Stimulated activated CD8-positive, alpha-beta memory T cell treated with anti-CD3 and anti-CD28 coated beads, Interleukin-7, amount 100 ng/mL, for 1 hour (primary cell): ENCODE data around the gene RNU1-3.
A peak's percentile ranks its signal among the peaks of the same experiment; 100 is the strongest.
"Not testable (repeated sequence)": the region's sequence is repeated elsewhere in the genome, so short reads cannot be mapped to it uniquely, and the experiment has no call there.

ENCODE experiments used
- DNase-seq, 2 donors: peaks; one replicate each; pipeline ENCODE4 v3.0.0-alpha.2; 2020; ENCODE audit warnings: low read depth in 2 of 2

Gene RNU1-3

GRCh38 chr1:16656574-16656973 is 10.2 kb downstream of the RNU1-3 start:
- not testable (repeated sequence) for DNase-seq

- not testable (repeated sequence) for DNase-seq
Measured at GRCh38 chr1:16651560-16651959, 15.2 kb downstream of the RNU1-3 start.

DNA sequence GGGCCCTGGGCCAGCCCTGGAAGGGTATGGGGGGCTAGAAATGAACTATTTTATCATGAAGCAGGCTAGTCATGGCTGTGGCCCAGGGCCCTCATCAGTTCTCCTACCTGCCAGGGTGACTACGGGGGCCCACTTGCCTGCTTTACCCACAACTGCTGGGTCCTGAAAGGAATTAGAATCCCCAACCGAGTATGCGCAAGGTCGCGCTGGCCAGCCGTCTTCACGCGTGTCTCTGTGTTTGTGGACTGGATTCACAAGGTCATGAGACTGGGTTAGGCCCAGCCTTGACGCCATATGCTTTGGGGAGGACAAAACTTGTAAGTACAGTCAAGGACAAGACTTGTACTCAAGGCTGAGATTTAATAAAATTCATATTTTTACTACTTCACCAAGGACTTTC is 16.8 kb downstream of the RNU1-3 start:
- not testable (repeated sequence) for DNase-seq

GRCh38 chr1:16649390-16649789 is 17.4 kb downstream of the RNU1-3 start:
- not testable (repeated sequence) for DNase-seq

DNA sequence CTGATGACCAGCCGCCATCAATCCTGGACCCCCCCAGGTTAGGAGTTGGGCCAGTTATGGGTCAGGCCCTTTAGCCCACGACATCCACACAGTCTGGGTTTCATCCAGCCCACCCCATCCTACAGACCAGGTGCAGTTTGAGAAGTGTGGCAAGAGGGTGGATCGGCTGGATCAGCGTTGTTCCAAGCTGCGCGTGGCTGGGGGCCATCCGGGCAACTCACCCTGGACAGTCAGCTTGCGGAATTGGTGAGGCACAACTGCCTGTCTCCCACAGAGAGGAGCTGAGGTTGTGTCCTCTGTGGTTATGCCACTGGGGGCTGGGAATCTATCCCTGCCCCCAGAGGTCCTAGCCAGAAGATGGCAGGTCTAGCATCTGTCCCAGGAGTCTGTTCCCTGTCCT is 18.0 kb downstream of the RNU1-3 start:
- not testable (repeated sequence) for DNase-seq

GRCh38 chr1:16648250-16648649 is 18.5 kb downstream of the RNU1-3 start:
- DNase-seq: not testable (repeated sequence)

- not testable (repeated sequence) for DNase-seq
Measured at GRCh38 chr1:16647179-16648176, 19.3 kb downstream of the RNU1-3 start.

- not testable (repeated sequence) for DNase-seq
Measured at GRCh38 chr1:16646716-16647115, 20.0 kb downstream of the RNU1-3 start.

GRCh38 chr1:16646061-16646664 is 20.6 kb downstream of the RNU1-3 start:
- DNase-seq: not testable (repeated sequence)

- DNase-seq: not testable (repeated sequence)
Measured at GRCh38 chr1:16645271-16646060, 21.3 kb downstream of the RNU1-3 start.

- DNase-seq: peak; percentile 100
Measured at GRCh38 chr1:16644482-16645270, 22.1 kb downstream of the RNU1-3 start.

DNA sequence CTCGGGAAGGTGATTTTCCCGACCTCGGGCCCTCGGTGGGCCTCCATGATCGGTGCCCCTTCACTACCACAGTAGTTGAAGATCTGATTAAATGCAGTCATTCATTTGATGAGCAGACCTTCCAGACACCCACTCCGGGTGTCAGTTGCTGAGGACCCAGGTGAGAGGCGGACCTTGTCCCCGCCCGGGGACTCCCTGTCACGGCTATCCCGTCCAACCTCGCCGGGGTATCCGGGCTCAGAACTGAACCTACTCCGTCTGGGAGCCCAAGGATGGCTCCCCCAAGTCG is 22.6 kb downstream of the RNU1-3 start:
- no peak for DNase-seq

- DNase-seq: not testable (repeated sequence)
Measured at GRCh38 chr1:16643476-16644192, 23.1 kb downstream of the RNU1-3 start.

- not testable (repeated sequence) for DNase-seq
Measured at GRCh38 chr1:16643001-16643411, 23.7 kb downstream of the RNU1-3 start.

DNA sequence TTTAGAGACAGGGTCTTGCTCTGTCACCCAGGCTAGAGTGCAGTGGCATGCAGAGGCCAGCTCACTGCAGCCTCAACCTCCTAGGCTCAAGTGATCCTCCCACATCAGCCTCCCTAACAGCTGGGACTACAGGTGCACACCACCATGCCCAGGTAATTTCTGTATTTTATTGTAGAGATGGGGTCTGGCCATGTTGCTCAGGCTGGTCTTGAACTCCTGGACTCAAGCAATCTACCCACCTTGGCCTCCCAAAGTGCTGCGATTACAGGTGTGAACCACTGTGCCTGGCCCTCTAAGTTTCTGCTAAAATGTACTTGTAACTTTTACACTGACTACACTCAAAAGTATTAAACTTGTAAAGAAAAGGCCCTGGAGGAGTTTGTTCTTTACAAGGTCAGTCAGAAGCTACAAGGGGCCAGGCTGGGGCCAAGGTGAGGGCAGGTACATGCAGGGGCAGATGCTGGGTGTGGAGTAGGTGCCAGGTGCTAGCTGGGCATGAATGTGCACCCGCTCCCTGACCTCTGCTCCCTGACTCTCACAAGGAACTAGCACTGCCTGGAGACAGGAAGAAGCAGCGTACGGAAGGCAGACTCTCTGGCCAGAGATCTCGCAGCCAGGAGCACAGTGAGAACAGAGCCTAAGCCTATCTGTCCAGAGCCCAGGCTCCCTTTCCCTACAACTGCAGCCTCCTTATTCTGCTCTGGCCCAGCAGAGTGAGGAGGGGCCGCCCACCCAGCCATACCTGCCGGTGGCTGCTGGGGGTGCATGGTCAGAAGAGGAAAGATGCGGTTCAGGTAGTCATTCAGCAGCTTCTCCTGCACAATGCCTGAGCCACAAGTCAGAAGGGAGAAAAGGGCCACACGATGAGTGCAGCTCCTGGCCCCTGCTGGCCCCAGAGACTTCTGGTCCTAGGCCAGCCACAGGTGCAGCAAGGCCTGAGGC is 24.5 kb downstream of the RNU1-3 start:
- DNase-seq: not testable (repeated sequence)

GRCh38 chr1:16641159-16641975 is 25.4 kb downstream of the RNU1-3 start:
- DNase-seq: not testable (repeated sequence)

GRCh38 chr1:16639091-16640031 is 27.4 kb downstream of the RNU1-3 start:
- DNase-seq: not testable (repeated sequence)
